ENCODE measurements around the gene GID8. TPM values are rescaled to one million over a fixed set of nuclear protein-coding genes. Genes with fewer than 3 reads are reported as not detected.
A peak's percentile ranks its signal among the peaks of the same experiment; 100 is the strongest.

The GID8 gene
- polyA plus RNA-seq, 6 donors from 2014 or later: 15.7 to 19.7 (median 17.8) TPM

GRCh38 chr20:62928246-62928939 lies 9.6 kb upstream of the GID8 start:
- DNase-seq: no peak

DNA sequence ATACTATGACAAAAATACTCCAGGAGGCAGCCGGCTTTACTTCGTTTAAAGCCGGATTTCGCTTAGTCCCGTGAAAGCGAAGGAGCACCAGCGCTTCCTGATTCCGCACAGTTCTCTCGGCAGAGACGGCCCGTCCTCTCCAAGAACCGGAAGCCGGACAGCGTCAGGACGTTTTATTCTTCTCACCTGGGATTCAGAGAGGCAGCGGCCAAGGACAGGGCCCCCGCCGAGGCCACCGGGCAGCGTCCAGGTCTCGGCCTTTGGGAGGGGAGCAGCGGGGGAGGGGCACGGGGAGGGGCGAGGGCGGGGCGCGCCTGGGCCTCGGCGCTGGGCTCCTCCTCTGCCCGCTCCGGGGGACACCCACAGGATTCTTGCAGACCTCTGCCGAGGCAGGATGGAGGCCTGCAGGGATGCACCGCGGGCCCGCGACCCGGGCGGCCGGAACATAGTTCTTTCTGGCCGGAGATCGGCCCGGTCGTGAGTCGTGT lies 8.9 kb upstream of the GID8 start:
- peaks cover 37 to 68% (median 61%) of the 10 kb centered on the region in 3 donors for H3K4me1 Mint-ChIP-seq
- H3K9me3 Mint-ChIP-seq: no peaks in the 10 kb centered on the region
- H3K27me3 Mint-ChIP-seq: no peaks in the 10 kb centered on the region
- no peaks in the 10 kb centered on the region for H3K36me3 Mint-ChIP-seq
- ATAC-seq (ENCODE audit: low read depth in 2 of 2) (peak; percentile 11 to 28), DNase-seq (peak; percentile 43)
- H3K27ac Mint-ChIP-seq: peak overlapping the region in 5 of 6 donors; percentile 94 to 96 (median 95)
- peak overlapping the region; percentile 86 to 98 (median 93) for H3K4me3 Mint-ChIP-seq

More at GRCh38 chr20:62928246-62928939, 9.6 kb upstream of the GID8 start:
- Mint-ChIP-seq H3K4me1 (peaks cover 40 to 74% (median 65%) of the 10 kb centered on the region in 3 donors), H3K27me3 (no peaks in the 10 kb centered on the region), H3K9me3 (no peaks in the 10 kb centered on the region), H3K4me3 (peak overlapping the region; percentile 86 to 98 (median 93)), H3K27ac (peak overlapping the region; percentile 90 to 96 (median 94)), H3K36me3 (no peaks in the 10 kb centered on the region)
- ATAC-seq (ENCODE audit: low read depth in 2 of 2): no peak

- DNase-seq (no peak), ATAC-seq (ENCODE audit: low read depth in 2 of 2) (no peak)
- peak overlapping the region in 2 of 6 donors; percentile 15 to 29 for H3K27ac Mint-ChIP-seq
- no peaks in the 10 kb centered on the region for H3K27me3 Mint-ChIP-seq
- H3K4me1 Mint-ChIP-seq: peaks cover 29 to 57% (median 51%) of the 10 kb centered on the region in 3 donors
- H3K4me3 Mint-ChIP-seq: peak overlapping the region in 3 of 8 donors; percentile 19 to 86 (median 51)
- no peaks in the 10 kb centered on the region for H3K36me3 Mint-ChIP-seq
- no peaks in the 10 kb centered on the region for H3K9me3 Mint-ChIP-seq
Observed at GRCh38 chr20:62931464-62931863, 6.5 kb upstream of the GID8 start.

- H3K27me3 Mint-ChIP-seq: no peaks in the 10 kb centered on the region
- DNase-seq: no peak
Observed at GRCh38 chr20:62933966-62934365, 4.0 kb upstream of the GID8 start.

DNA sequence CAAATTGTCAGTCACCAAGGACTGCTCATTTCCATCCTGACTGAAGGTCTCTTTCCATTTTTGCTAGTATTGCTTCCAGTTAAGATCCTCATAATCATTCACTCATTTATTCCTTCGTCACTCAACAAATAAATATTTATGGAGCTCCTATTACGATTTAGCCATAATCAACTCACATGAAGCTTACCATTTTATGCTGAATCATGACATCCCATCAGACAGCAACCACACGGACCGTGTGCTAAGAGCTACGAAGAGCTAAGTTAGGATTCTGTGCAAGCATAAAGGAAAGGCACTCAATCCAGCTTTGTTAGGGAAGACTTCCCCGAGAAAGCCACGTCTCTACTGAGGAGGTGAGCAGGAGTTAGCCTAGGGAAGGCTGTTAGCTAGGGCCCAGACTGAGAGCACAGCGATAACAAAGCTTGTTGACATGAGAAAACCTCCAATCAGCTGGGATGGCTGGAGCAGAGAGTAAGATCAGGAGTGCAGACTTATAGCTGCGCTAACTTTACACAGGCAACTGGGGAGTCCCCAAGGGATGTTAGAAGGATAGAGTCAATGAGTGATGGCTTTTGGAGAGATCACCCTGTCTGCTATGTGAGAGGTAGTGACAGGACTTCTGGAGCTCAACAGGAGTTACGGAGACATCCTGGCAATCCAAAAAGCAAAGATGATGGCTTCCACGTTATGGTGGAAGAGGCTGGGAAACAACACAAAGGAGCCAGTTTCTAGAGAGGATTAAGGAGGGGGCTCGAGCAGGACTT lies 2.6 kb upstream of the GID8 start:
- ATAC-seq (ENCODE audit: low read depth in 2 of 2): no peak
- Mint-ChIP-seq H3K4me1 (peaks cover 33 to 47% (median 35%) of the 10 kb centered on the region in 3 donors), H3K9me3 (no peaks in the 10 kb centered on the region), H3K27me3 (no peaks in the 10 kb centered on the region), H3K4me3 (no peak overlapping the region), H3K36me3 (no peaks in the 10 kb centered on the region), H3K27ac (peak overlapping the region in 1 of 6 donors; percentile 6)
- no peak for DNase-seq

More at GRCh38 chr20:62933966-62934365, 4.0 kb upstream of the GID8 start:
- Mint-ChIP-seq H3K4me3 (no peak overlapping the region), H3K36me3 (no peaks in the 10 kb centered on the region), H3K9me3 (no peaks in the 10 kb centered on the region), H3K4me1 (peaks cover 28 to 45% (median 37%) of the 10 kb centered on the region in 3 donors), H3K27ac (no peak overlapping the region)
- no peak for ATAC-seq (ENCODE audit: low read depth in 2 of 2)

DNA sequence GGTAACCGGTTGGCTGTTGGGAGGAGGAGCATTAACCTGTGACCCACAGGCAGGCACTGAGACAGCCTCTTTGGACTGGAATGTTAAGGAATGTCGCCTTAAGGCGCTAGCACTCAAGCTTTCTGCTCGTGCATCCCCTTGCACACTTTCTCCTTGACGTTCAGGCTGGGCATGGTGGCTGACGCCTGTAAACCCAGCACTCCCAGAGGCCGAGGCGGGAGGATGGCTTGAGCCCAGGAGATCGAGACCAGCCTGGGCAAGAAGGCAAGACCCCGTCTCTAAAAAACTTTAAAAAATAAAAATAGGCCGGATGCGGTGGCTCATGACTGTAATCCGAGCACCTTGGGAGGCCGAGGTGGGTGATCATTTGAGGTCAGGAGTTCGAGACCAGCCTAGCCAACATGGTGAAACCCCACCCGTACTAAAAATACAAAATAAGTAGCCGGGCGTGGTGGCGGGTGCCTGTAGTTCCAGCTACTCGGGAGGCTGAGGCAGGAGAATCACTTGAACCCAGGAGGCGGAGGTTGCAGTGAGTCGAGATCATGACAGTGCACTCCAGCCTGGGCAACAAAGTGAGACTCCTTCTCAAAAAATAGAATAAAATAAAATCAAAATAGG lies 1.9 kb upstream of the GID8 start:
- no peaks in the 10 kb centered on the region for H3K36me3 Mint-ChIP-seq
- ATAC-seq (ENCODE audit: low read depth in 2 of 2) (no peak), DNase-seq (no peak)
- H3K9me3 Mint-ChIP-seq: no peaks in the 10 kb centered on the region
- no peaks in the 10 kb centered on the region for H3K27me3 Mint-ChIP-seq
- H3K27ac Mint-ChIP-seq: peak overlapping the region in 1 of 6 donors; percentile 42
- peak overlapping the region in 2 of 8 donors; percentile 93 to 98 for H3K4me3 Mint-ChIP-seq
- H3K4me1 Mint-ChIP-seq: peaks cover 31 to 45% (median 35%) of the 10 kb centered on the region in 3 donors

DNA sequence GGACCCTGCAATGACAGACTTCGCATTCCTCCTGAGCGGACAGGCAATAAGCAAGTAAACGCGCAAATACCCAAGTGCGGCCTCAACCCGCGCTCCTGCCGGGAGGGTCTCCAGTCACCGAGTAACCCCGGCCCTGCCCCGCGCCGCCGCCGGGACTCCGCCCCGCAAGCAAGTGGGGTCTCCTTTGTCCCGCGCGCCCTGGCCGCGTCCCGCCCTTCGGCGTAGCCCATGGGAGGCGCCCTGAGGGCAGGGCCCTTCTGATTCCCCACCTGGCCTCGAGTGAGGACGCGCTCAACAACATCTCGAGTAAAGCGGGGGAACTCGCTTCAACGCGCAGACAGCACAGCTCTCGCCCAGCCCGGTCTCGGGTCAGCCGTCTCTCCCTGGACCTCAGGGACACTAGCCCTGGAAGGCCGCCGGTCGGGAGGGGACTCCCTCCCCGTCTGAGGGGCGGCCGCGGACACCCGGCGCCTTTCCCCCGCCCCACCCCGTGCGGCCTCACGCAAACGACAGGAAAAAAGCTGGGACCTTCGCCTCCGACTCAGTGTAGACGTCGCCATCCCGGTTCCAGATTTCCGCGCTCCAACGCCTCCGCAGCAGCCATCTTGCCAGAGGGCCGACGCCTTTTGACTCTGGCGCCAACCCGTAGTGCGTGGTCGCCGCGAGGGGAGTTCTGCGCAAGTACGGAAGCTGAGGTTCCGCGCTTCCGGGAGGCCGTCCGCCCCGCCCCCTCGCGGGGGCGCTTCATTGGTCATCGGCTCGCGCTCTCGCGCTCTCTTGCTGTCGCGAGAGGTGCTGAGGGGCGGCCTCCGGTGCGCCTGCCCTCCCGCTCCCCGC lies 461 bp upstream of the GID8 start:
- Mint-ChIP-seq H3K4me3 (peak overlapping the region in 3 of 8 donors; percentile 93 to 99 (median 98)), H3K9me3 (no peaks in the 10 kb centered on the region), H3K4me1 (peaks cover 36 to 41% (median 36%) of the 10 kb centered on the region in 3 donors), H3K27ac (peak overlapping the region; percentile 95 to 99 (median 98)), H3K36me3 (peaks cover 6 to 7% of the 10 kb centered on the region in 2 donors), H3K27me3 (no peaks in the 10 kb centered on the region)
- DNase-seq: peak; percentile 97
- ATAC-seq (ENCODE audit: low read depth in 2 of 2): peak; percentile 86 to 90

DNA sequence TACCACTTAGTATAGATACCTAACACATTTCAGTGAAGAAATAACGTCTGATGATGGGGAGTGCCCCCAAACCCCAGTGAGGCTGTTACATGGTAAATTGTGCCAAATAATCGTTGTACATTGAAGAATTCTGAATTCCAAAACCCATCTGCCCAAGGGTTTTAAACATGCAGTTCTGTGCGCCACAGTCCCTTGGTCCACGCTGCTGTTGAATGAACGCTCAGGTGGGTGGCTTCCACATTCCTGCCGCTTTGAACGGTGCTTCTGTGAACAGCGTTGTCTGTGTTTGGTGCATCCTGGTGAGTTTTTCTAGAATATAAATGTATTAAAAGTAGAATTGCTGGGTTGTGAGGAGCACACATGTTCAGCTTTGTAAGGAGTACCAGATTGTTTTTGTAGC lies 2.9 kb downstream of the GID8 start:
- Mint-ChIP-seq H3K4me1 (peaks cover 29 to 35% (median 33%) of the 10 kb centered on the region in 3 donors), H3K4me3 (peak overlapping the region in 4 of 8 donors; percentile 22 to 97 (median 44)), H3K27ac (peak overlapping the region in 1 of 6 donors; percentile 69), H3K36me3 (peaks cover 10 to 15% of the 10 kb centered on the region in 2 donors), H3K27me3 (no peaks in the 10 kb centered on the region), H3K9me3 (no peaks in the 10 kb centered on the region)
- ATAC-seq (ENCODE audit: low read depth in 2 of 2): no peak
- no peak for DNase-seq

- H3K4me3 Mint-ChIP-seq: peak overlapping the region in 2 of 8 donors; percentile 33 to 53
- ATAC-seq (ENCODE audit: low read depth in 2 of 2): no peak
- H3K27me3 Mint-ChIP-seq: no peaks in the 10 kb centered on the region
- H3K27ac Mint-ChIP-seq: peak overlapping the region in 1 of 6 donors; percentile 72
- no peaks in the 10 kb centered on the region for H3K9me3 Mint-ChIP-seq
- DNase-seq: no peak
- peaks cover 10 to 15% of the 10 kb centered on the region in 2 donors for H3K36me3 Mint-ChIP-seq
- peaks cover 29 to 32% (median 29%) of the 10 kb centered on the region in 3 donors for H3K4me1 Mint-ChIP-seq
Observed at GRCh38 chr20:62941792-62942191, 3.8 kb downstream of the GID8 start.

DNA sequence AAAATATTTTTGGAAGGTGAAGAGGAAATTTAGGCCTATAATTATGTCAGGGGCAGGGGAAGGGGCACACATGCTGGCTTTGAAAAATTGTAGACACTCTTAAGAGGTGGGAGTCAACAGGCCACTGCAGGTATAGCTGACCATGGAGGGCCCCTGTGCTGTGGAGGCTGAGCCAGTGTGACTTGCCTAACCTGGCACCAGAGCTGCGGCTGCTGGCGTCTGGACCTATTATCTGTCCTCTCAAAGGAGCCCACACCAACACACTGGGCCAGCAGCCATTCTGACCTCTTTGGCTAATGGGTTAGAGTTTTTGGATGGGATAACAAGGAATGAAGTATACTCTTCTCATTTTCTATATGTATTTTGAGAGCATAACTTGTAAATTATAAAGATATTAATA lies 4.5 kb downstream of the GID8 start:
- Mint-ChIP-seq H3K36me3 (peaks cover 15 to 16% of the 10 kb centered on the region in 2 donors), H3K4me3 (peak overlapping the region in 1 of 8 donors; percentile 53), H3K27ac (no peak overlapping the region), H3K4me1 (peaks cover 25 to 33% (median 25%) of the 10 kb centered on the region in 3 donors), H3K9me3 (no peaks in the 10 kb centered on the region), H3K27me3 (no peaks in the 10 kb centered on the region)
- DNase-seq (no peak), ATAC-seq (ENCODE audit: low read depth in 2 of 2) (no peak)

- no peak overlapping the region for H3K4me3 Mint-ChIP-seq
- ATAC-seq (ENCODE audit: low read depth in 2 of 2): no peak
- peaks cover 15 to 20% of the 10 kb centered on the region in 2 donors for H3K36me3 Mint-ChIP-seq
Observed at GRCh38 chr20:62943396-62943795, 5.4 kb downstream of the GID8 start.

DNA sequence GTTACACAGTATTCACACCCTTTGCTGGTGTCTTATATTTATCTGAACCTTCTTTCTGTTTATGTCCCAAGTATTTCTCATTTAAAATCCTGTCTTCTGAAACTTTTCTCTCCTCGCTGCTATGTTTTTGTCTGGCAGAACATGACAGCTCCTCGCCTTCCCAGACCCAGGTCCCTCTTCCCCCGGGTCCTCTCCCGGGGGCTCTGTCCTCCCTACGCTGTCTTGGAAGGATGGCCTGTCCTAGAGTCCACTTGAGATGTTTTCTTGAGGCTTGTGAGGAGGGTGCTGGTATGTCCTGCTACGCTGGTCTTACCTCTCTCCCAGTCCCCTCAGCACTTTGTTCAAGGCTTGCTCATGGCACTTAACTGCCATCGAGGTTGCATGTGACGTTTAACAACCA lies 6.2 kb downstream of the GID8 start:
- H3K27ac Mint-ChIP-seq: no peak overlapping the region
- peak overlapping the region in 1 of 8 donors; percentile 63 for H3K4me3 Mint-ChIP-seq
- H3K36me3 Mint-ChIP-seq: peaks cover 15 to 20% of the 10 kb centered on the region in 2 donors

More at GRCh38 chr20:62943396-62943795, 5.4 kb downstream of the GID8 start:
- DNase-seq: no peak
- Mint-ChIP-seq H3K27me3 (no peaks in the 10 kb centered on the region), H3K27ac (no peak overlapping the region), H3K4me1 (peaks cover 24 to 26% (median 25%) of the 10 kb centered on the region in 3 donors), H3K9me3 (no peaks in the 10 kb centered on the region)

More for the DNA sequence above, 6.2 kb downstream of the GID8 start:
- no peak for ATAC-seq (ENCODE audit: low read depth in 2 of 2)
- H3K4me1 Mint-ChIP-seq: peaks cover 16 to 20% (median 17%) of the 10 kb centered on the region in 3 donors
- no peaks in the 10 kb centered on the region for H3K9me3 Mint-ChIP-seq
- no peaks in the 10 kb centered on the region for H3K27me3 Mint-ChIP-seq
- DNase-seq: no peak
